K562 (cell line): ENCODE measurements around the gene NLK. TPM values are rescaled to one million over a fixed set of nuclear protein-coding genes. Genes with fewer than 3 reads are reported as not detected.

Experiments used
- ATAC-seq: fragments of 200-7000 bp; cut with Tn5 transposase; 3 replicates; pipeline ENCODE4 v1.9.1; 2020; ENCODE audit warnings: moderate library complexity
- BruUV-seq: library from RNA; stranded (reverse); fragments of 400-500 nt; replicated peaks from 2 replicates; lab custom pipeline; 2021; lab: Mats Ljungman, UMichigan
- CTCF ChIA-PET: fragments of 300-600 bp; formaldehyde crosslinking; extraction: SDS; loops from one replicate; lab custom pipeline; 2021; ENCODE audit warnings: low intra/inter-chr PET ratio; lab: Yijun Ruan, JAX
- POLR2A ChIA-PET: fragments of 300-600, 350-650 bp; sonication (Branson Sonifier 250); formaldehyde crosslinking; extraction: SDS; loops from one replicate; lab custom pipeline; 2021; ENCODE audit warnings: antibody characterized with exemption, inconsistent platforms; lab: Yijun Ruan, JAX
- DNase-seq, 4 experiments: peaks; one replicate each; pipeline versions ENCODE4 v3.0.0 to v3.0.0-alpha.2; 2011 to 2018; ENCODE audit warnings: low spot score in 3 of 4, mixed read lengths in 3 of 4; ENCODE audit errors: extremely low read depth in 1 of 4
- FAIRE-seq: peaks from 2 replicates; lab custom pipeline; 2011; peaks lifted over from hg19 to GRCh38; lab: Jason Lieb, UNC
- H2AFZ ChIP-seq: 2 replicates; pipeline ENCODE4 v1.6.0; 2011; ENCODE audit warnings: low read depth, low read length, control low read depth, inconsistent platforms
- H3K27ac ChIP-seq: fragments of 200-600 bp; 3 replicates; pipeline ENCODE4 v1.8.0; 2011; ENCODE audit warnings: low read depth, mild to moderate bottlenecking, control low read depth, inconsistent platforms, low read length, moderate library complexity, mixed read lengths; ENCODE audit errors: extremely low read depth
- H3K27me3 ChIP-seq, 2 experiments: fragments of 300-600 bp in 1 of 2; 2 replicates in 1 of 2; 3 replicates in 1 of 2; pipeline versions ENCODE4 v1.6.0 to v1.8.0; 2011; ENCODE audit warnings: inconsistent platforms in 2 of 2, low read length in 2 of 2, mild to moderate bottlenecking in 1 of 2, mixed read lengths in 1 of 2, moderate library complexity in 1 of 2; ENCODE audit not compliant: control insufficient read depth in 2 of 2, insufficient read depth in 2 of 2
- H3K36me3 ChIP-seq: fragments of 300-600 bp; 3 replicates; pipeline ENCODE4 v1.8.0; 2011; ENCODE audit warnings: mild to moderate bottlenecking, low read length, inconsistent platforms; ENCODE audit not compliant: control insufficient read depth, insufficient read depth
- H3K4me1 ChIP-seq, 2 experiments: fragments of 200-600 bp in 1 of 2; replicated peaks in 1 of 2; 2 replicates in 1 of 2; 3 replicates in 1 of 2; pipeline versions ENCODE4 v1.5.1 to v1.8.0; 2011; ENCODE audit warnings: inconsistent platforms in 2 of 2, low read length in 2 of 2, mild to moderate bottlenecking in 1 of 2, mixed read lengths in 1 of 2, moderate library complexity in 1 of 2; ENCODE audit not compliant: control insufficient read depth in 2 of 2, insufficient read depth in 2 of 2
- H3K4me2 ChIP-seq: 2 replicates; pipeline ENCODE4 v1.6.1; 2011; ENCODE audit warnings: low read length, control low read depth, inconsistent platforms, mixed read lengths; ENCODE audit not compliant: insufficient read depth
- H3K4me3 ChIP-seq: fragments of 200-600 bp; sonication (generic), shearing (Covaris generic); 2 replicates; pipeline ENCODE4 v1.5.1; 2016; ENCODE audit warnings: control low read depth, inconsistent platforms
- H3K79me2 ChIP-seq: fragments of 200-600 bp; 3 replicates; pipeline ENCODE4 v1.8.0; 2011; ENCODE audit warnings: low read length, inconsistent platforms; ENCODE audit not compliant: control insufficient read depth, insufficient read depth
- H3K9ac ChIP-seq, 2 experiments: 2 replicates each; pipeline versions ENCODE4 v1.6.0 to v1.6.1; 2011; ENCODE audit warnings: low read depth in 2 of 2, low read length in 2 of 2, control low read depth in 1 of 2, inconsistent platforms in 1 of 2, mild to moderate bottlenecking in 1 of 2, mixed read lengths in 1 of 2; ENCODE audit not compliant: insufficient read depth in 1 of 2
- H3K9me1 ChIP-seq: one replicate; pipeline ENCODE4 v1.6.0; 2011; ENCODE audit warnings: inconsistent platforms, mild to moderate bottlenecking, low read length, moderate library complexity; ENCODE audit not compliant: control insufficient read depth, insufficient read depth
- H3K9me3 ChIP-seq: replicated peaks from 2 replicates; pipeline ENCODE4 v1.5.1; 2011; ENCODE audit warnings: low read depth, low read length, inconsistent platforms; ENCODE audit not compliant: control insufficient read depth, insufficient read depth
- H4K20me1 ChIP-seq: replicated peaks from 2 replicates; pipeline ENCODE4 v1.6.1; 2011; ENCODE audit warnings: low read length, inconsistent platforms, mixed read lengths; ENCODE audit not compliant: control insufficient read depth, insufficient read depth
- BCOR ChIP-seq: fragments of 450-650 bp; IDR thresholded peaks from 2 replicates; pipeline ENCODE4 v1.6.1; 2016
- BRF1 ChIP-seq: IDR thresholded peaks from 3 replicates; pipeline ENCODE4 v1.6.1; 2011; ENCODE audit warnings: borderline replicate concordance, mild to moderate bottlenecking; ENCODE audit not compliant: insufficient read length; ENCODE audit errors: extremely low read depth
- MIER1 ChIP-seq: fragments of 450-650 bp; IDR thresholded peaks from 2 replicates; pipeline ENCODE4 v1.6.1; 2016; ENCODE audit warnings: antibody characterized with exemption, mild to moderate bottlenecking, low read depth
- NCOA1 ChIP-seq: fragments of 450-650 bp; IDR thresholded peaks from 2 replicates; pipeline ENCODE4 v1.6.1; 2016; ENCODE audit warnings: low read depth
- OTX1 ChIP-seq: fragments of 450-650 bp; formaldehyde crosslinking; IDR thresholded peaks from 2 replicates; pipeline ENCODE4 v1.4.0; 2022; ENCODE audit warnings: mild to moderate bottlenecking
- POLR3G ChIP-seq: IDR thresholded peaks from 2 replicates; pipeline ENCODE4 v1.6.1; 2011; ENCODE audit not compliant: insufficient read length, insufficient replicate concordance; ENCODE audit errors: extremely low read depth
- PTRF ChIP-seq: fragments of 450-650 bp; IDR thresholded peaks from 2 replicates; pipeline ENCODE4 v1.6.1; 2016; ENCODE audit warnings: mild to moderate bottlenecking, missing genetic modification characterization, missing compliant biosample characterization
- SRF ChIP-seq, 2 experiments: fragments of 250-450, 450-650 bp in 1 of 2; sonication (Bioruptor Pico) in 1 of 2; sonication (generic) in 1 of 2; formaldehyde crosslinking; IDR thresholded peaks; 2 replicates each; pipeline versions ENCODE4 v1.5.0 to v1.5.1; 2020 to 2022; ENCODE audit warnings: mild to moderate bottlenecking in 1 of 2, missing genetic modification reagents in 1 of 2
- TARDBP ChIP-seq: fragments of 450-650 bp; IDR thresholded peaks from 2 replicates; pipeline ENCODE4 v1.6.1; 2016
- TFAM ChIP-seq: fragments of 250-450 bp; sonication (Bioruptor Pico); conservative IDR thresholded peaks from 2 replicates; pipeline ENCODE4 v1.5.0; 2021; ENCODE audit warnings: mild to moderate bottlenecking, moderate library complexity
- TRIM24 ChIP-seq, 2 experiments: fragments of 450-650 bp; IDR thresholded peaks; 2 replicates each; pipeline ENCODE4 v1.6.1; 2016
- ZBTB49 ChIP-seq: sonication (generic); formaldehyde crosslinking; IDR thresholded peaks from 2 replicates; pipeline ENCODE4 v1.8.0; 2022; ENCODE audit warnings: missing genetic modification reagents, mild to moderate bottlenecking, borderline replicate concordance
- ZNF239 ChIP-seq: fragments of 250-450 bp; sonication (Bioruptor Pico); IDR thresholded peaks from 2 replicates; pipeline ENCODE4 v1.4.0; 2020; ENCODE audit warnings: mild to moderate bottlenecking
- ZNF707 ChIP-seq: fragments of 250-450 bp; sonication (Bioruptor Pico); conservative IDR thresholded peaks from 2 replicates; pipeline ENCODE4 v1.8.0; 2022; ENCODE audit warnings: inconsistent platforms, mild to moderate bottlenecking, moderate library complexity
- ZZZ3 ChIP-seq: fragments of 450-650 bp; IDR thresholded peaks from 2 replicates; pipeline ENCODE4 v1.6.1; 2016; ENCODE audit warnings: antibody characterized with exemption, mild to moderate bottlenecking, moderate library complexity
- WGBS: fragments of 100-300 bp; shearing (Covaris generic); methylation state at CpG from one replicate; pipeline ENCODE4 v1.1.6; 2016; ENCODE audit warnings: low coverage, mixed read lengths; ENCODE audit not compliant: insufficient coverage; ENCODE audit errors: missing lambda C conversion rate; 5-methylcytosine and 5-hydroxymethylcytosine counted together
- in situ Hi-C: fragments of 300-500 bp; cut with MboI; formaldehyde crosslinking; loops from 4 replicates; pipeline ENCODE4 v1.15.0; 2018; ENCODE audit warnings: inconsistent platforms, mixed read lengths
- intact Hi-C: fragments of 100-400 bp; cut with micrococcal nuclease; formaldehyde crosslinking; loops from 2 replicates; pipeline ENCODE4 v1.14.2; 2022
- polyA plus RNA-seq, 8 experiments: library from polyadenylated mRNA; depleted of rRNA in 4 of 8; stranded (reverse) in 5 of 8; unstranded in 3 of 8; fragments of >200 nt; fragmentation: Nextera tagmentation in 2 of 8; fragmentation: Illumina TruSeq in 1 of 8; extraction: Ambion mirVana in 2 of 8; extraction: Trizol in 1 of 8; gene quantifications; 2 replicates each; pipeline versions ENCODE4 v1.2.1 to v1.2.3, GENCODE V29; 2011 to 2014; ENCODE audit warnings: inconsistent platforms in 1 of 8, missing spikeins in 1 of 8
- total RNA-seq, 7 experiments: library from RNA; depleted of rRNA in 6 of 7; stranded (reverse); fragments of >200 nt in 6 of 7; fragmentation: Illumina TruSeq in 2 of 7; extraction: Trizol in 2 of 7; gene quantifications; 2 replicates each; pipeline versions ENCODE4 v1.2.1 to v1.2.3, GENCODE V29; 2011 to 2021; ENCODE audit warnings: low replicate concordance in 1 of 7
- TF ChIP-seq, protein P1 (sequence below): sonication (generic); formaldehyde crosslinking; IDR thresholded peaks from 2 replicates; pipeline ENCODE4 v1.8.0; 2022; ENCODE audit warnings: mild to moderate bottlenecking, low read depth, missing genetic modification reagents
- TF ChIP-seq, protein P2 (sequence below): sonication (generic); formaldehyde crosslinking; IDR thresholded peaks from 2 replicates; pipeline ENCODE4 v1.8.0; 2022; ENCODE audit warnings: mild to moderate bottlenecking, missing genetic modification reagents

NLK gene
- total and polyA plus RNA-seq, 9 of the 15 experiments (the other 6 are each of a cell fraction or from before 2014, with no cell fraction given), result 10.9 to 59.6 (median 26.7) TPM

GRCh38 chr17:28059675-28060074 is 17.2 kb downstream of the NLK start:
- no peak for ATAC-seq
- CTCF ChIA-PET, result no interaction called here

DNA sequence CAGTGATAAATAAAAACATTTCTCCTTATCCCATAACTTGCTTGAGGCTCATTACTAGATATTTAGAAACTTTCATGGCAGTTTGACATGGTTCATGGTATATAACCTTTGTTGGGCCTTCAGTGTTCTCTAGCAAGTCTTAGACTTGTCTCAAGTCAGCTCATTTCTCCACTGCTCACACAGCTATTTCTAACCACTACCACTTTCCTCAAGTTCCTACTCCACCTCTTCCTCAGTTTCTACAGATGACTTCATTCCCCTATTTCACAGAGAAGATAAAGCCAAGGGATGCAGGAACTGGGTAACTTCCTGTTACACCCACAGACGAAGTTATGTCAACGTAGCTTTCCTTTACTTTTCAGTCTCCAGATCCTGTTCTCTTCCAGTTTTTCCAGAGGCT is 23.2 kb downstream of the NLK start:
- CTCF ChIA-PET, result no interaction called here
- Histone ChIP-seq H3K36me3 (peaks cover 5% of the 10 kb centered on the region), H3K9ac (no peak overlapping the region), H3K4me2 (peak overlapping the region; percentile 27; the same call in 1 of the 2 replicates), H3K9me1 (no peaks in the 10 kb centered on the region), H3K9me3 (no peaks in the 10 kb centered on the region; the same call in 1 of the 2 replicates), H4K20me1 (no peaks in the 10 kb centered on the region), H3K27ac (peak overlapping the region; percentile 31; the same call in 1 of the 3 replicates), H3K79me2 (peaks cover 75% of the 10 kb centered on the region), H3K4me3 (no peak overlapping the region), H2AFZ (no peak overlapping the region; the same call in 1 of the 2 replicates), H3K4me1 (peaks cover 6 to 12% of the 10 kb centered on the region in 2 experiments; a peak in 4 of 5 replicates), H3K27me3 (no peaks in the 10 kb centered on the region)
- DNase-seq (no peak), FAIRE-seq (no peak), ATAC-seq (peak; percentile 26; the same call in 1 of the 3 replicates)
- POLR2A ChIA-PET, result interaction anchor here (0.8 to 3.1 kb wide), 6 partner anchors 10 to 84 kb away, joined by 3 to 12 read pairs (median 5); no protein-coding TSS in a partner anchor
- in situ Hi-C loops, result no loop called here
- intact Hi-C loops, result no loop called here
- 8% methylated on average over 2 of the region's 2 CpGs for WGBS
- no TSS peak for BruUV-seq
- 0 out of 4 replicates have a peak, but pooled peaks of 1 of the 2 experiments have one; percentile 19 for TF ChIP-seq TRIM24 (IDR thresholded peaks at IDR 0.05)
- TF ChIP-seq ZZZ3, result no peak
- TF ChIP-seq ZBTB49 (CRISPR knock-in tag), result no peak
- TF ChIP-seq ZNF239 (CRISPR knock-in tag), result no peak
- TF ChIP-seq TFAM (CRISPR knock-in tag), result no peak
- TF ChIP-seq OTX1 (CRISPR knock-in tag), result no peak
- TF ChIP-seq, protein P1, sequence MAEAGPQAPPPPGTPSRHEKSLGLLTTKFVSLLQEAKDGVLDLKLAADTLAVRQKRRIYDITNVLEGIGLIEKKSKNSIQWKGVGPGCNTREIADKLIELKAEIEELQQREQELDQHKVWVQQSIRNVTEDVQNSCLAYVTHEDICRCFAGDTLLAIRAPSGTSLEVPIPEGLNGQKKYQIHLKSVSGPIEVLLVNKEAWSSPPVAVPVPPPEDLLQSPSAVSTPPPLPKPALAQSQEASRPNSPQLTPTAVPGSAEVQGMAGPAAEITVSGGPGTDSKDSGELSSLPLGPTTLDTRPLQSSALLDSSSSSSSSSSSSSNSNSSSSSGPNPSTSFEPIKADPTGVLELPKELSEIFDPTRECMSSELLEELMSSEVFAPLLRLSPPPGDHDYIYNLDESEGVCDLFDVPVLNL (CRISPR knock-in tag), result no peak
- TF ChIP-seq BRF1, result no peak
- TF ChIP-seq BCOR, result no peak

More at GRCh38 chr17:28059675-28060074, 17.2 kb downstream of the NLK start:
- in situ Hi-C loops, result no loop called here
- no peak overlapping the region for H3K4me3 ChIP-seq
- H3K9me1 ChIP-seq, result no peaks in the 10 kb centered on the region
- POLR2A ChIA-PET, result interaction anchor here (0.9 to 3.9 kb wide), 2 partner anchors 15 to 402 kb away, joined by 4 to 15 read pairs; no protein-coding TSS in a partner anchor
- DNase-seq (no peak), FAIRE-seq (no peak)
- no TSS peak for BruUV-seq
- WGBS, result 43% methylated on average over 1 of the region's 1 CpG
- no peaks in the 10 kb centered on the region for H3K27me3 ChIP-seq
- H3K36me3 ChIP-seq, result no peaks in the 10 kb centered on the region; the same call in 2 of the 3 replicates
- H2AFZ ChIP-seq, result no peak overlapping the region
- H3K4me1 ChIP-seq, result peaks cover 6 to 18% of the 10 kb centered on the region in 2 experiments
- no peak overlapping the region for H3K4me2 ChIP-seq
- peaks cover 90% of the 10 kb centered on the region for H3K79me2 ChIP-seq
- TF ChIP-seq SRF (CRISPR knock-in tag; IDR thresholded peaks at IDR 0.05) (peak in 1 of 2 experiments; percentile 91; a peak in 2 of 4 replicates), NCOA1 (no peak), MIER1 (no peak), PTRF (no peak), TARDBP (no peak), POLR3G (no peak), ZNF707 (no peak)
- TF ChIP-seq, protein P2, sequence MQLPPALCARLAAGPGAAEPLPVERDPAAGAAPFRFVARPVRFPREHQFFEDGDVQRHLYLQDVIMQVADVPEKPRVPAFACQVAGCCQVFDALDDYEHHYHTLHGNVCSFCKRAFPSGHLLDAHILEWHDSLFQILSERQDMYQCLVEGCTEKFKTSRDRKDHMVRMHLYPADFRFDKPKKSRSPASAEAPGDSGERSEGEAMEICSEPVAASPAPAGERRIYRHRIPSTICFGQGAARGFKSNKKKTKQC (CRISPR knock-in tag), result no peak
- no peak overlapping the region for H3K27ac ChIP-seq
- no peaks in the 10 kb centered on the region; the same call in 1 of the 2 replicates for H4K20me1 ChIP-seq
- H3K9me3 ChIP-seq, result no peaks in the 10 kb centered on the region
- intact Hi-C loops, result no loop called here
- no peak overlapping the region for H3K9ac ChIP-seq
